Prostate gland (tissue), 2 donors: ENCODE results near the gene BACE2. TPM values are rescaled to one million over a fixed set of nuclear protein-coding genes. Genes with fewer than 3 reads are reported as not detected.
A peak's percentile ranks its signal among the peaks of the same experiment; 100 is the strongest.
"Not testable (repeated sequence)": the region's sequence is repeated elsewhere in the genome, so short reads cannot be mapped to it uniquely, and the experiment has no call there.

Experiments used
- DNase-seq: peaks from one replicate; pipeline ENCODE4 v3.0.0-alpha.2; 2019; ENCODE audit warnings: low spot score
- H3K27ac ChIP-seq, 2 donors: fragments of 200-600 bp; sonication (generic); 2 replicates each; pipeline ENCODE4 v1.5.1; 2017 to 2019
- H3K27me3 ChIP-seq: fragments of 200-600 bp; sonication (generic); replicated peaks from 2 replicates; pipeline ENCODE4 v1.5.1; 2019; ENCODE audit not compliant: insufficient read depth
- H3K36me3 ChIP-seq, 2 donors: fragments of 200-600 bp; sonication (generic); 1 replicate in 1 of 2; 2 replicates in 1 of 2; pipeline versions ENCODE4 v1.5.1 to v1.8.1; 2017 to 2019
- H3K4me1 ChIP-seq: fragments of 200-600 bp; sonication (generic); replicated peaks from 2 replicates; pipeline ENCODE4 v1.5.1; 2019
- H3K4me3 ChIP-seq, 2 donors: fragments of 200-600 bp; sonication (generic); 2 replicates each; pipeline ENCODE4 v1.5.1; 2017 to 2019
- H3K9me3 ChIP-seq: fragments of 200-600 bp; sonication (generic); 2 replicates; pipeline ENCODE4 v1.5.1; 2017
- POLR2A ChIP-seq: fragments of 450-650 bp; IDR thresholded peaks from one replicate; pipeline ENCODE4 v1.6.1; 2016; ENCODE audit warnings: antibody characterized with exemption, mild to moderate bottlenecking
- POLR2AphosphoS5 ChIP-seq: sonication (generic); formaldehyde crosslinking; IDR thresholded peaks from one replicate; pipeline ENCODE4 v1.6.1; 2017; ENCODE audit warnings: antibody characterized with exemption
- WGBS: methylation state at CpG from one replicate; pipeline ENCODE4 v1.1.5; 2018; 5-methylcytosine and 5-hydroxymethylcytosine counted together
- intact Hi-C: fragments of 100-400 bp; cut with DNase I; formaldehyde crosslinking; loops from one replicate; pipeline ENCODE4 v1.14.2; 2022
- total RNA-seq, 2 donors: library from RNA; depleted of rRNA; stranded (reverse); fragments of >200 nt; gene quantifications; one replicate each; pipeline ENCODE4 v1.1.0, GENCODE V29; 2016
- TF ChIP-seq, protein P1 (sequence below), 4 experiments: fragments of 200-600 bp in 2 of 4; fragments of 450-650 bp in 2 of 4; sonication (generic) in 2 of 4; IDR thresholded peaks; 1 replicate in 3 of 4; 2 replicates in 1 of 4; pipeline ENCODE4 v1.5.1; 2016 to 2019; ENCODE audit warnings: antibody characterized with exemption in 4 of 4, mild to moderate bottlenecking in 2 of 4, moderate library complexity in 2 of 4

The BACE2 gene
- total RNA-seq, 2 donors from 2014 or later: 103 to 119 TPM

DNA sequence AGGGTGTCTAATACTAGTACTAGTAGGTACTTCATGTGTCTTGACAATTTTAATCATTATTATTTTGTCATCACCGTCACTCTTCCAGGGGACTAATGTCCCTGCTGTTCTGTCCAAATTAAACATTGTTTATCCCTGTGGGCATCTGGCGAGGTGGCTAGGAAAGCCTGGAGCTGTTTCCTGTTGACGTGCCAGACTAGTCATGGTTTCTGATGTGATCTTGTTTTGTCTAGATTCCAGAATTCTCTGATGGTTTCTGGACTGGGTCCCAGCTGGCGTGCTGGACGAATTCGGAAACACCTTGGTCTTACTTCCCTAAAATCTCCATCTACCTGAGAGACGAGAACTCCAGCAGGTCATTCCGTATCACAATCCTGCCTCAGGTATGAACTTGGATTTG, 82.6 kb downstream of the BACE2 start:
- Histone ChIP-seq H3K9me3 (no peaks in the 10 kb centered on the region), H3K27ac (peak overlapping the region; percentile 74 to 81), H3K36me3 (no peaks in the 10 kb centered on the region), H3K4me1 (no peaks in the 10 kb centered on the region), H3K4me3 (no peak overlapping the region), H3K27me3 (no peaks in the 10 kb centered on the region)
- TF ChIP-seq POLR2AphosphoS5 (peak; percentile 96), POLR2A (no peak)
- TF ChIP-seq, protein P1, sequence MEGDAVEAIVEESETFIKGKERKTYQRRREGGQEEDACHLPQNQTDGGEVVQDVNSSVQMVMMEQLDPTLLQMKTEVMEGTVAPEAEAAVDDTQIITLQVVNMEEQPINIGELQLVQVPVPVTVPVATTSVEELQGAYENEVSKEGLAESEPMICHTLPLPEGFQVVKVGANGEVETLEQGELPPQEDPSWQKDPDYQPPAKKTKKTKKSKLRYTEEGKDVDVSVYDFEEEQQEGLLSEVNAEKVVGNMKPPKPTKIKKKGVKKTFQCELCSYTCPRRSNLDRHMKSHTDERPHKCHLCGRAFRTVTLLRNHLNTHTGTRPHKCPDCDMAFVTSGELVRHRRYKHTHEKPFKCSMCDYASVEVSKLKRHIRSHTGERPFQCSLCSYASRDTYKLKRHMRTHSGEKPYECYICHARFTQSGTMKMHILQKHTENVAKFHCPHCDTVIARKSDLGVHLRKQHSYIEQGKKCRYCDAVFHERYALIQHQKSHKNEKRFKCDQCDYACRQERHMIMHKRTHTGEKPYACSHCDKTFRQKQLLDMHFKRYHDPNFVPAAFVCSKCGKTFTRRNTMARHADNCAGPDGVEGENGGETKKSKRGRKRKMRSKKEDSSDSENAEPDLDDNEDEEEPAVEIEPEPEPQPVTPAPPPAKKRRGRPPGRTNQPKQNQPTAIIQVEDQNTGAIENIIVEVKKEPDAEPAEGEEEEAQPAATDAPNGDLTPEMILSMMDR (IDR thresholded peaks at IDR 0.05): no peak
- WGBS: 36% methylated on average over 8 of the region's 8 CpGs
- intact Hi-C loops: no loop called here
- DNase-seq: peak; percentile 87

DNA sequence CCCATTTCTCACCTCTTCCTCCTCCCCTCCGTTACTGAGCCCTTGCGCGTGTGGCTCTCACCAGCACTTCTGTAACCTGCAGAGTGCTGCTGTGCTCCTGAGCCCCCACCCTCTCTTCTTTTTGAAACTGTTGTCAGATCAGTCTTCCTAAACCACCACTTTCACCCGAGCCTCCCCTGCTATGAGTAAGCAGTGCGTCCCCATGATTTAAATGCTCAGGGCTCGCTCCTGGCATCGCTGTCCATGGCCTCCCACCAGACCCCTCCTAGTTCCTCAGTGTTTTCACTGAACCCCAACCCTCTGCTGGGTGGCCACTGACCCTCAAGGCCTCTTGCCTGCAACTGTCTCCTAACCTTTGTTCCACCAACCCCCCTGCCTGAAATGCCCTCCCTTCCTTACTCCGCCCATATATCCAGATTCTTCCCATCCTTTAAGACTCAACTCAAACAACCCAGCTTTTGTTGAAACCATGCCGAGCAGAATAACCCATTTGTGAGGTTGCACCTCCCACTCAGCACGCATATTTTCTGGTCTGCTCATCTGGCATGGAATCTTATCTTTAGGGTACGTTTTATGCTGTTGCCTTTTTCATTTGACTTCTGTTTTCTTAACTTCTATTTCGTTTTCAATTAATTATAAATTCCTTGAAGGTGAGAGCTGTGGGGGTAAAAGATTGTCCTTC, 84.1 kb downstream of the BACE2 start:
- no peaks in the 10 kb centered on the region for H3K4me1 ChIP-seq
- no peak for TF ChIP-seq POLR2A
- TF ChIP-seq POLR2AphosphoS5: no peak
- TF ChIP-seq, protein P1 (IDR thresholded peaks at IDR 0.05): no peak
- no peaks in the 10 kb centered on the region for H3K9me3 ChIP-seq
- intact Hi-C loops: no loop called here
- H3K4me3 ChIP-seq: no peak overlapping the region
- no peaks in the 10 kb centered on the region for H3K36me3 ChIP-seq
- 91% methylated on average over 12 of the region's 12 CpGs for WGBS
- no peak overlapping the region for H3K27ac ChIP-seq
- no peak for DNase-seq
- no peaks in the 10 kb centered on the region for H3K27me3 ChIP-seq

DNA sequence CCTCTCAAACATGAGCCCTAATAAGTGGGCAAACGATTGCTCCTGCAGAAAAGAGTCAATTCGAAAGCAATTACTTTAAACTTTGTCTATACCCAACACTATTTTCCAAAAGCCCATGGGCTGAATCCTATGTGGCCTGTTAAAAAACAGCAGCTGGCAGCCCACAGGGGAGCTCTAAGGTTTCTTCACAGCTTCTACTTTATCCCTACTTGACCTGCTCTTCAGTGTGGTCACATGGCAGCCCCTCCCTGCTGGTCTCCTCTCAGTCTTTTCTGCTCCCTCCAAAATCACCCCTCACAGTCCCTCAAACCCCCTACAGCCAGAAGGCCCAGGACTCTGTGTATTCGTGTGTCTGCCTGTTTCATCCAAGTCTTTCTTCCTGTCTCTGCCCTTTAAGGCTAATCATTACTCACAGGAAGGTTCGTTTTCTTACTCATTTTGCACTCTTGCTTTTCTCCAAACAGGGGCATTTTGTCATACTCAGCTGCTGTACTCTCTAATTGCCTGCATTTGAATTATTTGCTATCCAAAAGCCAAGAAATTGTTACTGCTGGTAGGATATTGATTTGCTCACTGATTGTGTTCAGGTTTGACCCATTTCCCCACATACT, 86.2 kb downstream of the BACE2 start:
- no peak for DNase-seq
- intact Hi-C loops: no loop called here
- H3K27ac ChIP-seq: no peak overlapping the region
- no peaks in the 10 kb centered on the region for H3K36me3 ChIP-seq
- TF ChIP-seq, protein P1 (IDR thresholded peaks at IDR 0.05): no peak
- TF ChIP-seq POLR2AphosphoS5 (no peak), POLR2A (no peak)
- no peaks in the 10 kb centered on the region for H3K9me3 ChIP-seq
- H3K27me3 ChIP-seq: no peaks in the 10 kb centered on the region
- no peak overlapping the region for H3K4me3 ChIP-seq
- no peaks in the 10 kb centered on the region for H3K4me1 ChIP-seq
- 87% methylated on average over 4 of the region's 4 CpGs for WGBS

DNA sequence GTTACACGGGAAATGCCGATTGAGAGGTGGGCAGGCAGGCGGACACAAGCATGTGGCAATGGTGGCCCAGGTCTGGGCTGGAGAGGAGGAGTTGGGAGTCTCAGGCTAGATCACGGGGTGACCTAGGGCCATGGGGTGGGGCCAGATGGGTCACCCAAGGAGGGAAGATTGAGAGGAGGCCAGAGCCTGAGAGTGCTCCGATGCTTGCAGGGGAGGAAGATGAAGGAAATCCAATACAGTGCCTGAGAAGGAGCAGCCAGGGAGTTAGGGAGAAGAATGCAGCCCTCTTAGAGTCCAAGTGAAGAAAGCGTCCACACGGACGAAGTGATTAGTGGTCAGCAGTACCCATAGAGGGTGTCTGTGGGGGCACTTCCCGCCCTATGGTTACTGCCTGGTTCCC, 87.2 kb downstream of the BACE2 start:
- intact Hi-C loops: no loop called here
- H3K4me3 ChIP-seq: no peak overlapping the region
- TF ChIP-seq POLR2A: no peak
- TF ChIP-seq POLR2AphosphoS5: no peak
- TF ChIP-seq, protein P1 (IDR thresholded peaks at IDR 0.05): no peak
- 93% methylated on average over 9 of the region's 9 CpGs for WGBS
- H3K9me3 ChIP-seq: no peaks in the 10 kb centered on the region
- H3K27me3 ChIP-seq: no peaks in the 10 kb centered on the region
- no peaks in the 10 kb centered on the region for H3K4me1 ChIP-seq
- no peak for DNase-seq
- H3K36me3 ChIP-seq: no peaks in the 10 kb centered on the region
- no peak overlapping the region for H3K27ac ChIP-seq

DNA sequence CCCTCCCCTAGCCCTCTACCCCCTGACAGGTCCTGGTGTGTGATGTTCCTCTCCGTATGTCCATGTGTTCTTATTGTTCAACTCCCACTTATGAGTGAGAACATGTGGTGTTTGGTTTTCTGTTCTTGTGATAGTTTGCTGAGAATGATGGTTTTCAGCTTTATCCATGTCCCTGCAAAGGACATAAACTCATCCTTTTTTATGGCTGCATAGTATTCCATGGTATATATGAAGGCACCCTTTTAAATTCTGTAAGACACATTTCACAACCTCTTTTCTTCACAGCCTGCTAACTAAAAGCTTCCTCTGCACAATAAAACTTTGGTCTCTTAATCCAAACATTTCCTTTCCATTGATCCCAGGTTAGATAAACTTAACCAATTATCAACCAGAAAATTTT, 88.3 kb downstream of the BACE2 start:
- not testable (repeated sequence) for H3K4me3 ChIP-seq, DNase-seq

More for the DNA sequence above, 88.3 kb downstream of the BACE2 start:
- 100% methylated on average over 1 of the region's 1 CpG for WGBS
- H3K9me3 ChIP-seq, intact Hi-C loops, H3K36me3 ChIP-seq, H3K4me1 ChIP-seq, H3K27me3 ChIP-seq, H3K27ac ChIP-seq: not testable (repeated sequence)
